ENCODE data around the gene TSEN2.

DNA sequence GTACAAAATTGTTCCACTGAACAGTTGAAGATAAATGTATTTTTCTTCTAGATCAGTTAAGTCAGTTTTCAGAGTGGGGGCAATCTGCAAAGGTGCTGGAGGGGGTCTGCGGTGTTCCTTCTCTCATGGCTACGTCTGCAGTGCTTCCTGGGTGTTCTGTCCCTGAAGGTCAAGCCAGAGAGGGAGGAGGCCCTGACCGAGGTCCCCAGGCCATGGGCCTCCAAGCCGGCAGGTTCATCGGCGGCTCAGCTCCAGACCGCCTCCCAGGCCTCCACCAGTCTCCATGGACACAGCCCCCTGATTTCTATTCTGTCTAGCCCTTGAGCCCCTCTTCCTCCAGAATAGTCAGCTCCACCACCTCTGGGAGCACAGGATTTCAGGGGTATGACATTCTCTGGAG is 28.5 kb upstream of the TSEN2 start:
- TF ChIP-seq, protein P1, sequence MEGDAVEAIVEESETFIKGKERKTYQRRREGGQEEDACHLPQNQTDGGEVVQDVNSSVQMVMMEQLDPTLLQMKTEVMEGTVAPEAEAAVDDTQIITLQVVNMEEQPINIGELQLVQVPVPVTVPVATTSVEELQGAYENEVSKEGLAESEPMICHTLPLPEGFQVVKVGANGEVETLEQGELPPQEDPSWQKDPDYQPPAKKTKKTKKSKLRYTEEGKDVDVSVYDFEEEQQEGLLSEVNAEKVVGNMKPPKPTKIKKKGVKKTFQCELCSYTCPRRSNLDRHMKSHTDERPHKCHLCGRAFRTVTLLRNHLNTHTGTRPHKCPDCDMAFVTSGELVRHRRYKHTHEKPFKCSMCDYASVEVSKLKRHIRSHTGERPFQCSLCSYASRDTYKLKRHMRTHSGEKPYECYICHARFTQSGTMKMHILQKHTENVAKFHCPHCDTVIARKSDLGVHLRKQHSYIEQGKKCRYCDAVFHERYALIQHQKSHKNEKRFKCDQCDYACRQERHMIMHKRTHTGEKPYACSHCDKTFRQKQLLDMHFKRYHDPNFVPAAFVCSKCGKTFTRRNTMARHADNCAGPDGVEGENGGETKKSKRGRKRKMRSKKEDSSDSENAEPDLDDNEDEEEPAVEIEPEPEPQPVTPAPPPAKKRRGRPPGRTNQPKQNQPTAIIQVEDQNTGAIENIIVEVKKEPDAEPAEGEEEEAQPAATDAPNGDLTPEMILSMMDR (conservative IDR thresholded peaks at IDR 0.05; ENCODE audit: low read length), result no peak
- no peak for TF ChIP-seq EZH2phosphoT487 (IDR thresholded peaks at IDR 0.05; ENCODE audit: borderline replicate concordance, low read depth, low read length)
